Fibroblast of skin of back (primary cell): ENCODE results near the gene OR51V1.
"Not testable (repeated sequence)": the region's sequence is repeated elsewhere in the genome, so short reads cannot be mapped to it uniquely, and the experiment has no call there.

Source experiments
- DNase-seq: peaks from one replicate; pipeline ENCODE4 v3.0.0-alpha.2; 2013

The OR51V1 gene

GRCh38 chr11:5230266-5230665 lies 29.8 kb upstream of the OR51V1 start:
- no peak for DNase-seq

GRCh38 chr11:5229796-5230195 lies 29.3 kb upstream of the OR51V1 start:
- DNase-seq: no peak

GRCh38 chr11:5229356-5229755 lies 28.9 kb upstream of the OR51V1 start:
- DNase-seq: no peak

DNA sequence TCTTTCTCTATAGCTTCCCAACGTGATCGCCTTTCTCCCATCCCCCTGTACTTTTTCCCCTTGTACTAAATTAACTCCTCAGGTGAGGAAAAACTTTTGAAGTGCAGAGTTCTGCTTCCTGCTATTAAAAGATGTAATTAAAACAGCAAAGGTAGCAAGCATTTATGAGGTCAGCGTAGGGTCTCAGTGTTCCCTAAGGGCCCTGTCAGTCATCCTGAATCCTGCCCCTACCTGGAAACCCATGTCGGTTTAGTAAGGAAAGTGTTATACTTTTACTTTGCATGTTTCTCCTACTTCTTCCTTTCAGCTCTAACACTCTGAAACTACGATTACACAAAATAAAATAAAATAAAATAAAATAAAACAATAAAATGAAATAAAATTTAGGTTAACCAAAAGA lies 27.6 kb upstream of the OR51V1 start:
- DNase-seq: no peak

- DNase-seq: no peak
Measured at GRCh38 chr11:5227681-5228080, 27.2 kb upstream of the OR51V1 start.

DNA sequence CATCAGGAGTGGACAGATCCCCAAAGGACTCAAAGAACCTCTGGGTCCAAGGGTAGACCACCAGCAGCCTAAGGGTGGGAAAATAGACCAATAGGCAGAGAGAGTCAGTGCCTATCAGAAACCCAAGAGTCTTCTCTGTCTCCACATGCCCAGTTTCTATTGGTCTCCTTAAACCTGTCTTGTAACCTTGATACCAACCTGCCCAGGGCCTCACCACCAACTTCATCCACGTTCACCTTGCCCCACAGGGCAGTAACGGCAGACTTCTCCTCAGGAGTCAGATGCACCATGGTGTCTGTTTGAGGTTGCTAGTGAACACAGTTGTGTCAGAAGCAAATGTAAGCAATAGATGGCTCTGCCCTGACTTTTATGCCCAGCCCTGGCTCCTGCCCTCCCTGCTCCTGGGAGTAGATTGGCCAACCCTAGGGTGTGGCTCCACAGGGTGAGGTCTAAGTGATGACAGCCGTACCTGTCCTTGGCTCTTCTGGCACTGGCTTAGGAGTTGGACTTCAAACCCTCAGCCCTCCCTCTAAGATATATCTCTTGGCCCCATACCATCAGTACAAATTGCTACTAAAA lies 26.3 kb upstream of the OR51V1 start, which contains the start of gene HBB:
HBB (minus strand) TSS at position 340 of the 579 bp plus-strand sequence; CDS start at position 290, 50 bp downstream.
- no peak for DNase-seq

GRCh38 chr11:5225480-5225871 lies 25.0 kb upstream of the OR51V1 start:
- DNase-seq: no peak

DNA sequence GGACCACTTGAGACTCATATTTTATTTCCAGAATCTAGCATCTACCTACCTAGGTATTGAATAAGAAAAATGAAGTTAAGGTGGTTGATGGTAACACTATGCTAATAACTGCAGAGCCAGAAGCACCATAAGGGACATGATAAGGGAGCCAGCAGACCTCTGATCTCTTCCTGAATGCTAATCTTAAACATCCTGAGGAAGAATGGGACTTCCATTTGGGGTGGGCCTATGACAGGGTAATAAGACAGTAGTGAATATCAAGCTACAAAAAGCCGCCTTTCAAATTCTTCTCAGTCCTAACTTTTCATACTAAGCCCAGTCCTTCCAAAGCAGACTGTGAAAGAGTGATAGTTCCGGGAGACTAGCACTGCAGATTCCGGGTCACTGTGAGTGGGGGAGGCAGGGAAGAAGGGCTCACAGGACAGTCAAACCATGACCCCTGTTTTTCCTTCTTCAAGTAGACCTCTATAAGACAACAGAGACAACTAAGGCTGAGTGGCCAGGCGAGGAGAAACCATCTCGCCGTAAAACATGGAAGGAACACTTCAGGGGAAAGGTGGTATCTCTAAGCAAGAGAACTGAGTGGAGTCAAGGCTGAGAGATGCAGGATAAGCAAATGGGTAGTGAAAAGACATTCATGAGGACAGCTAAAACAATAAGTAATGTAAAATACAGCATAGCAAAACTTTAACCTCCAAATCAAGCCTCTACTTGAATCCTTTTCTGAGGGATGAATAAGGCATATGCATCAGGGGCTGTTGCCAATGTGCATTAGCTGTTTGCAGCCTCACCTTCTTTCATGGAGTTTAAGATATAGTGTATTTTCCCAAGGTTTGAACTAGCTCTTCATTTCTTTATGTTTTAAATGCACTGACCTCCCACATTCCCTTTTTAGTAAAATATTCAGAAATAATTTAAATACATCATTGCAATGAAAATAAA lies 24.3 kb upstream of the OR51V1 start:
- no peak for DNase-seq

DNA sequence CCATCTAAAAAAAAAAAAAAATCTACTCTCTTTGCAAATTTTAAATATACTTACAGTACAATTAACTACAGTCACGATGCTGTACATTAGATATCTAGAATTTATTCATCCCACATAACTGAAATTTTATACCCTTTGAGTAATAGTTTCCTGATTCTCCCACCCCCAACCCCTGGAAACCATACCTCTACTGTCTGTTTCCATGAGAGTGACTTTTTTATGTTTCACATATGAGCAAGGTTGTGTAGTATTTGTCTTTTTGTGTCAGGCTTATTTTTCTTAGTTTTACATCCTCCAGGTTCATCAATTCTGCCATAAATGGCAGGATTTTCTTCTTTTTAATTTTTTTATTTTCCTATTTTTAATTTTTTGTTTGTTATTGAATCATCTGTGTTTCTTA lies 23.2 kb upstream of the OR51V1 start:
- no peak for DNase-seq

- DNase-seq: no peak
Measured at GRCh38 chr11:5223146-5223545, 22.7 kb upstream of the OR51V1 start.

- no peak for DNase-seq
Measured at GRCh38 chr11:5210376-5210885, 9.9 kb upstream of the OR51V1 start.

DNA sequence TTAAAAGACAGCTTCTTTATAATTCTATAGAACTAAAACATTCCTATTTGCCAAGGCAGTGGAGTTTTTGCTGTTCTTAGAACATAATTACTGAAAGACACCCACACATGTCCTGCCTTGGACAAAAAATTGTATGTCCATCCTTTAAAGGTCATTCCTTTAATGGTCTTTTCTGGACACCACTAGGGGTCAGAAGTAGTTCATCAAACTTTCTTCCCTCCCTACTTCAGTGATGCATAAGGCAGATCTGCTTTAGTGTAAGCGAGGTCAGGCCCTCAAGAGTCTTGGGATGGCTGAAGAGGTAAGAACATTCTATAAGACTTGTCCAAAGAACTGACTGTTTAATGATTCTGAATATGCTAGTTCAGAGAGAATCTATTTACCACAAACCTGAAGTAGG lies 4.3 kb upstream of the OR51V1 start:
- DNase-seq: peak; percentile 59

DNA sequence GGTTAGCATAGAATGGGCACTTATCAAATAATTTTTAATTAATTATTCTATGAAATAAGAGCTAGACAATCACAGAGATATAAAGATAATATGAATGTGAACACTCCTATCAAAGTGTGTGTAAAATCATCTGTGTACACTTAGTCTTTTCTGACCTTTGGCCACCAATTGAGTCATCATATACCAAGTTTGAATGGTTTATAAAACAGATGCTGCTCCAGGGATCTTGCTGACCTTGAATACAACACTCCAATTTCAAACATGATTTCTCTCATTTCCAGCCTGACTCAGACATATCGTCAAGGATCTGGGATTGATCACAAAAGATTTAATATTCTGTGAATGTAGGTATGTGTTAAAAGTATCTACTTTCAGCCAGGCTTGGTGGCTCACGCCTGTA lies 2.9 kb upstream of the OR51V1 start:
- no peak for DNase-seq

DNA sequence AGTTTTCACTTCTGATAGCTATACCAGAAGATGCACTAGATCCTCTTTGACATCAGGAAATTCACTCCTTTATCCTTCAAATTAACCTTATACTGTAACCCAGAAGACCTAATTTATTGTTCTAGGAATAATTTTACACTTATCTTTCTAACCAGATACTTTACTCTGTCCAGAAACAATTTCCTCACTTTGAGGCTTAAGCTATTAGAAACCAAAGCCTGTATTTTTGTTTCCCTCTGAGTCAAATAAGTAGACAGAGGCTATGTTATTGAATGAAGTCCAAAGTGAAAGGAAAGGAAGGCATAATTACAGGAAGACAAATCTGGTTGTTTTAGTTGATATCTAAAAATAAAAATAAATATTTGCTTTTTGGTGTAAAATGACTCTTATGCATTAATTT lies 2.2 kb downstream of the OR51V1 start:
- DNase-seq: no peak

- no peak for DNase-seq
Measured at GRCh38 chr11:5197536-5197935, 2.9 kb downstream of the OR51V1 start.

- DNase-seq: no peak
Measured at GRCh38 chr11:5196731-5197130, 3.8 kb downstream of the OR51V1 start.

GRCh38 chr11:5196067-5196466 lies 4.4 kb downstream of the OR51V1 start:
- no peak for DNase-seq

- no peak for DNase-seq
Measured at GRCh38 chr11:5192738-5193137, 7.7 kb downstream of the OR51V1 start.

GRCh38 chr11:5188201-5188600 lies 12.3 kb downstream of the OR51V1 start:
- DNase-seq: no peak

- no peak for DNase-seq
Measured at GRCh38 chr11:5178046-5178837, 22.2 kb downstream of the OR51V1 start.

- no peak for DNase-seq
Measured at GRCh38 chr11:5174934-5175333, 25.5 kb downstream of the OR51V1 start.

DNA sequence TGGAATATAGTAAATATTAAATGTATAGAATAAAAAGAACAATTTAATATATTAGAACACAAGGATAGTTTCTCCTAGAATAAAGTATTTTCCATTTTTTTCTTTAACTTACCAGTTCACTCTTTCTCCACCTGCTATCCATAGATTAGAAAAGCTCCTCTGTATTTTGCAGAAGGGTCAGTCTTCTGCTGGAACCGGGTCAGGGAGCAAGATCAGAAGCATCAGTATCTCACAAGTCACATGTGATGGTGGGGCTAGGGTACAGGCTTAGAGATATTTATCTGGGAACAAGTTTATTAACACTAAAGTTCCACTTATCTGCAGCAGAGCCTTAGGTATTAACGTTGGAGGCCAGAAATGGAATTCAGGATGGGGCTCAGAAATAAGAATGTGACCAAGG lies 28.6 kb downstream of the OR51V1 start:
- no peak for DNase-seq

DNA sequence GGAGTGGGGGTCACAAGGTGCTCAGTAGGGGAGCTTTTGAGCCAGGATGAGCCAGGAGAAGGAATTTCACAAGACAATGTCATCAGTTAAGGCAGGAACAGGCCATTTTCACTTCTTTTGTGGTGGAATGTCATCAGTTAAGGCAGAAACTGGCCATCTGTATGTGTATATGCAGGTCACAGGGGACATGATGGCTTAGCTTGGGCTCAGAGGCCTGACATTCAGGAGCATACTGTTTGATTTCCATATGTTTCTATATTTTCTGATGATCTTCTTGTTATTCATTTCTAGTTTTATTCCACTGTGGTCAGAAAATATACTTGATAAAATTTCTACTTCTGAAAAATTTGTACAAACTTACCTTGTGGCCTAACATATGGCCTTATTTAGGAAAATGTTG lies 34.6 kb downstream of the OR51V1 start:
- not testable (repeated sequence) for DNase-seq
